HEK293T (cell line): ENCODE measurements around the gene NEUROD6.

Source experiments
- CTCF ChIA-PET: fragments of 350-600 bp; formaldehyde crosslinking; extraction: SDS; loops from one replicate; lab custom pipeline; 2021; ENCODE audit warnings: antibody characterized with exemption, inconsistent platforms; lab: Yijun Ruan, JAX
- POLR2A ChIA-PET: fragments of 350-600 bp; formaldehyde crosslinking; extraction: SDS; loops from one replicate; lab custom pipeline; 2020; ENCODE audit warnings: antibody characterized with exemption, inconsistent platforms; lab: Yijun Ruan, JAX
- DNase-seq: peaks from one replicate; pipeline ENCODE4 v3.0.0; 2012; ENCODE audit warnings: mixed read lengths; ENCODE audit errors: extremely low spot score
- ARNT ChIP-seq: fragments of 450-650 bp; IDR thresholded peaks from 2 replicates; pipeline ENCODE4 v1.6.1; 2017; ENCODE audit warnings: mild to moderate bottlenecking
- BHLHE40 ChIP-seq: fragments of 450-650 bp; IDR thresholded peaks from 2 replicates; pipeline ENCODE4 v1.6.1; 2016; ENCODE audit warnings: mild to moderate bottlenecking, moderate library complexity, borderline replicate concordance
- CTBP1 ChIP-seq: fragments of 450-650 bp; IDR thresholded peaks from 2 replicates; pipeline ENCODE4 v1.6.1; 2016; ENCODE audit warnings: borderline replicate concordance
- ELF4 ChIP-seq: fragments of 450-650 bp; IDR thresholded peaks from 2 replicates; pipeline ENCODE4 v1.6.1; 2017; ENCODE audit warnings: antibody characterized with exemption
- FOXA1 ChIP-seq: fragments of 450-650 bp; IDR thresholded peaks from 2 replicates; pipeline ENCODE4 v1.6.1; 2016; ENCODE audit warnings: mild to moderate bottlenecking
- FOXK2 ChIP-seq: fragments of 450-650 bp; IDR thresholded peaks from 2 replicates; pipeline ENCODE4 v1.6.1; 2016; ENCODE audit warnings: mild to moderate bottlenecking
- FOXM1 ChIP-seq: fragments of 450-650 bp; IDR thresholded peaks from 2 replicates; pipeline ENCODE4 v1.6.1; 2017; ENCODE audit warnings: mild to moderate bottlenecking, borderline replicate concordance
- HDGF ChIP-seq: fragments of 450-650 bp; IDR thresholded peaks from 2 replicates; pipeline ENCODE4 v1.6.1; 2017; ENCODE audit warnings: antibody characterized with exemption, borderline replicate concordance
- L3MBTL2 ChIP-seq: fragments of 450-650 bp; conservative IDR thresholded peaks from 2 replicates; pipeline ENCODE4 v1.6.1; 2016; ENCODE audit warnings: mild to moderate bottlenecking
- LEF1 ChIP-seq: fragments of 450-650 bp; IDR thresholded peaks from 2 replicates; pipeline ENCODE4 v1.6.1; 2017; ENCODE audit warnings: mild to moderate bottlenecking, borderline replicate concordance
- NFRKB ChIP-seq: fragments of 450-650 bp; IDR thresholded peaks from 2 replicates; pipeline ENCODE4 v1.6.1; 2016; ENCODE audit warnings: mild to moderate bottlenecking, moderate library complexity
- SP1 ChIP-seq: fragments of 450-650 bp; IDR thresholded peaks from 2 replicates; pipeline ENCODE4 v1.6.1; 2017
- SUZ12 ChIP-seq: fragments of 450-650 bp; IDR thresholded peaks from 2 replicates; pipeline ENCODE4 v1.6.1; 2016; ENCODE audit warnings: mild to moderate bottlenecking
- TARDBP ChIP-seq: fragments of 450-650 bp; IDR thresholded peaks from 2 replicates; pipeline ENCODE4 v1.6.1; 2016
- ZNF384 ChIP-seq: fragments of 450-650 bp; IDR thresholded peaks from 2 replicates; pipeline ENCODE4 v1.6.1; 2016
- TF ChIP-seq, protein P1 (sequence below): fragments of 450-650 bp; IDR thresholded peaks from 2 replicates; pipeline ENCODE4 v1.6.1; 2016

Gene NEUROD6

DNA sequence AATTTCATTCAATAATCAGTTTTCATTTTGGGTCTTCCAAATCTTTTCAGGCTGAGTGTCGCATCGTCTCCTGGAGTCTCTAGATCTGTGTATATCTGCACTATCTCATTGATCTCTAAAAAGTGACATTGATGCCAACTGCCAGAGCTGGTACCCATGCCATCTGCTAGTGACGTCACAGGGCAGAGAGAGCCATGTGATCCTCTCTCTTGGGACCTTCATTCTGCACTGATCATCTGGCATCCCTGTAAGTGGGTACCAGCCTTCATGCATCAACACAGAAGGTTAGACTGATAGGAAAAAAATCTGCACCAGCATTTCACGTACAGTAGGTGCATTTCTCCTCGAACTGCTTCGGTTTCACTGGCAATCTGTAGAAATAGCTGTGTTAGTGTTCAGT lies at the start of gene NEUROD6:
NEUROD6 (minus strand) TSS at position 124 of the 400 bp plus-strand sequence. CDS start 1,458 bp downstream, outside the sequence.
- TF ChIP-seq HDGF: no peak
- CTCF ChIA-PET: no interaction called here
- DNase-seq: no peak
- POLR2A ChIA-PET: no interaction called here

DNA sequence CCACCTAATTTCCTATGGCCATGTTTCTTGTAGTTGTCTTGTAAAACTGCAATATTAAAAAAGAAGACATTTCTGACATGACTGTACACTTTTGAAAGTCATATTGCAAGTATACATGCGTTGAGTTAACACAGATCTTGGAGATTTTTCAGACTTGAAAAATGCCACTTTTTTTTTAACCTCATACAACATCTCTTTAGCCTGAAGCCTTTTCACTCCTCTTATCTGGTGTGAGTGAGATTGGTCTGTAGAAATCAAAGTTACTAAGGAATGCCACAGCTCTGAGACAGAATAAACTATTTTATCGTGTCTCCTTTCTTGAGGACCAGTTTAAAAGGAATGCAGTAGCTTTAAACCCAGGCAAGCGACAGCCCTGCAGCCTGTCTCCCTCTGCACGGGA lies 43.9 kb upstream of the NEUROD6 start:
- CTCF ChIA-PET: interaction anchor here (0.6 kb wide), 1 partner anchor 118 kb away, joined by 3 read pairs; no protein-coding TSS in a partner anchor
- no peak for TF ChIP-seq L3MBTL2
- no peak for TF ChIP-seq SUZ12
- no peak for TF ChIP-seq BHLHE40
- TF ChIP-seq LEF1: no peak
- TF ChIP-seq, protein P1, sequence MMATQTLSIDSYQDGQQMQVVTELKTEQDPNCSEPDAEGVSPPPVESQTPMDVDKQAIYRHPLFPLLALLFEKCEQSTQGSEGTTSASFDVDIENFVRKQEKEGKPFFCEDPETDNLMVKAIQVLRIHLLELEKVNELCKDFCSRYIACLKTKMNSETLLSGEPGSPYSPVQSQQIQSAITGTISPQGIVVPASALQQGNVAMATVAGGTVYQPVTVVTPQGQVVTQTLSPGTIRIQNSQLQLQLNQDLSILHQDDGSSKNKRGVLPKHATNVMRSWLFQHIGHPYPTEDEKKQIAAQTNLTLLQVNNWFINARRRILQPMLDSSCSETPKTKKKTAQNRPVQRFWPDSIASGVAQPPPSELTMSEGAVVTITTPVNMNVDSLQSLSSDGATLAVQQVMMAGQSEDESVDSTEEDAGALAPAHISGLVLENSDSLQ: no peak
- no peak for TF ChIP-seq FOXM1
- TF ChIP-seq SP1: no peak
- TF ChIP-seq TARDBP: no peak
- no peak for TF ChIP-seq CTBP1
- TF ChIP-seq NFRKB: no peak
- no peak for TF ChIP-seq FOXA1
- TF ChIP-seq ZNF384: no peak
- no peak for TF ChIP-seq HDGF
- no peak for TF ChIP-seq ARNT
- no peak for TF ChIP-seq FOXK2
- no peak for TF ChIP-seq ELF4
- no peak for DNase-seq
- POLR2A ChIA-PET: no interaction called here

DNA sequence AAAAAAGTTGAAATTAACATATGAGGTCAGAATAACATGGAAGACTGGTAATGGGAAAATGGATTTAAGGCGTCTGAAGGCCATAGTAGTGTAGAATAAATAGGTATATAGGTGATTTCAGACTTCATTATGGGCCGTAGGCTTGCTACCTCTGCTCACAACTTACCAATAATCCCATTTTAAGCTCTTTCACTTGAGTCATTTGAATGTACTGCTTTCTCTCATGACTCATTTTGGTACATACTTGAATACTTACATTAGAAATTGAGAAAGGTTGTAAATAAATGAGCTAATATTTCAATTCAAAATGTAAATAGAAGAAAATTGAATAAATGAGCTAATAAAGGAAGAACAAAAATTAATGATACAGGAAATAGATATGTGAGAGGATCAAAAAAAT lies 42.2 kb upstream of the NEUROD6 start:
- TF ChIP-seq SUZ12: no peak
- TF ChIP-seq ARNT: no peak
- TF ChIP-seq ELF4: no peak
- TF ChIP-seq ZNF384: no peak
- no peak for TF ChIP-seq FOXA1
- no peak for TF ChIP-seq HDGF

DNA sequence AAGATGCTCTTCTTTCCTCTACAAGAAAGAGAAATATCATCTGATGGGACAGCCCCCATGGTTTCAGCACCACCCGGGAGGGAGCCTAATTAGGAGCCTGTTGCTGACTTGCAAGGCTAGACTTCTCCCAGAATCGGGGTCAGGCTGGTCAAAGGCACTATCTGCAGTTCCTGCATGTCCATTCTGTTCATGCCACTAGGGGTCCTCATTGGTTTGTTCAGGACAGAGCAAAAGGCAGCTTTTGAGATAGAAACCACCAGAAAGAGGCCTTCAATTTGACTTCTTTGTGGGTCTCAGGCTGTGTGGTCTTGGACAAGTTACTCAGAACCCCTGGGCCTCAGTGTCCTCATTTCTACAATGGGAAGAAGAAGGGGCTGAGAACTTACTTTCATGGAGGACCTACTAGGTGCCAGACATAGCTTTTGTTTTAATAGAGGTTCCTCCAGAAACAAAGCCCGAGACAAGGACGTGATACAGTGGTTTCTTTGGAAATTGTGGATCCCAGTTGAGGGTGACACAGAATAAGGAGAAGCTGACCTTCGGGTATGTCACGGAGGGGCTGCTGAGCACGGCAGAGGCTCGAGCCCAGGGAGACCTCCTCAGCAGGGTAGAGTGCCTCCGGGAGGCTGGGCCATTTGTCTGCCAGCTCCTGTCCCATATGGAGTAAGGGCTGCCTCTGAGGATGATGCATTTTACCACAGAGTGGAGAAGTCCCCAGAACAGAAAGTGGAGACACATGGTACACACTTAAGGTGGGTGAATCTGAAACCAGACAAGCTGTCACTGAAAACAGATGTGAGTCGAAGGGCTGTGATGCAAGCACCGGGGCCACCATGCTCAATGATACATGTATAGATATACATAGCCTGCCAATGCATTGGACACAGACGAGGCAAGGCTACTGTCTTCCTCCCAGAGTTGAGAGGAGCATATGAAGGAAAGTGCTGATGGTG lies 33.1 kb upstream of the NEUROD6 start:
- POLR2A ChIA-PET: interaction anchor here (1.3 kb wide), 1 partner anchor 45 kb away, joined by 3 read pairs; no protein-coding TSS in a partner anchor

More for the DNA sequence above, 42.2 kb upstream of the NEUROD6 start:
- no peak for DNase-seq
- ChIA-PET POLR2A (no interaction called here), CTCF (interaction anchor here (0.7 to 1.2 kb wide), 2 partner anchors 9 to 110 kb away, joined by 3 to 5 read pairs; no protein-coding TSS in a partner anchor)

DNA sequence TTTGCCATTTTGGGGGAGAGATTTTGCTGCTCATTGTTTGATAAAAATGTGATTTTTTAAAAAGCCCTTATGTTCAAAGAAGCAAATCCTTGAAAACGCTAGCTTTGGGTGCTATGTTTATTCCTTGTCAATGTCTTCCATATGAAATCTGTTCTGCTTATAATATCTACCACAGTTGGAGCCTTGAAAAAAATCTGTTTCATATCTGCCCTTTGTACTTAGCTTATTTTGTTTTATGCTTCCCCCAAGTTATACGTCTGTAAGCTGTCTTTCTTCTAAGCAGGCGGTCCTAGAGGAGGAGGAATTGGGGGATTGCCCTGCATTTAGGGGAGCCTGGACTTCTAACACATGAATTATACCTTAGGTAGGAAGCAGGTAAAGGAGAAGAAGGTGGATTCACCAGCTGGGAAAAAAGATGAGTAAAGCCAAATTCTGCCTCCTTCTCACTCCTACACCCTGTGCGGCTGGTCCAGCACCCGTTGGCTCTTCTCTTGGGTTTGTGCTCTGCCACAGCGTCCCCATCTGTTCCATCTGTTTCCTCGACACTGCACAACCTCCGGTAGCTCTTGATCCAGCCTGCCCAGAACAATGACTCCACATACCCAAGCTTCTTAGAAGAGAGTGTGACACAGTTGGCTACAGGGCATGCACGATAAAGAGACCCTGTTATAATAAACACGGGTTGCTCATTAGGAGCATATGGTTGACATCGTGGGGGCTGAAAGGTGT lies 31.9 kb upstream of the NEUROD6 start:
- CTCF ChIA-PET: interaction anchor here (1.0 to 1.3 kb wide), 3 partner anchors 21 to 178 kb away, joined by 3 to 9 read pairs (median 5); no protein-coding TSS in a partner anchor
- POLR2A ChIA-PET: no interaction called here
- TF ChIP-seq SP1 (no peak), L3MBTL2 (no peak), CTBP1 (no peak), ZNF384 (no peak), ARNT (no peak), FOXM1 (no peak), ELF4 (no peak), HDGF (no peak), LEF1 (no peak), NFRKB (no peak), FOXA1 (no peak), BHLHE40 (no peak), FOXK2 (no peak), SUZ12 (no peak)
- DNase-seq: no peak

More for the DNA sequence above, 33.1 kb upstream of the NEUROD6 start:
- peak; percentile 71 for DNase-seq
- no peak for TF ChIP-seq FOXA1
- TF ChIP-seq BHLHE40: no peak
- TF ChIP-seq LEF1: no peak
- no peak for TF ChIP-seq CTBP1
- no peak for TF ChIP-seq ARNT
- TF ChIP-seq HDGF: no peak
- TF ChIP-seq SP1: no peak
- no peak for TF ChIP-seq ZNF384
- TF ChIP-seq TARDBP: no peak
- TF ChIP-seq SUZ12: no peak
- no peak for TF ChIP-seq FOXM1
- no peak for TF ChIP-seq NFRKB
- TF ChIP-seq ELF4: no peak
- no peak for TF ChIP-seq FOXK2
- TF ChIP-seq, protein P1: no peak
- TF ChIP-seq L3MBTL2: no peak
- CTCF ChIA-PET: interaction anchor here (0.6 to 1.3 kb wide), 13 partner anchors 10 to 1963 kb away, joined by 3 to 9 read pairs (median 4); no protein-coding TSS in a partner anchor

DNA sequence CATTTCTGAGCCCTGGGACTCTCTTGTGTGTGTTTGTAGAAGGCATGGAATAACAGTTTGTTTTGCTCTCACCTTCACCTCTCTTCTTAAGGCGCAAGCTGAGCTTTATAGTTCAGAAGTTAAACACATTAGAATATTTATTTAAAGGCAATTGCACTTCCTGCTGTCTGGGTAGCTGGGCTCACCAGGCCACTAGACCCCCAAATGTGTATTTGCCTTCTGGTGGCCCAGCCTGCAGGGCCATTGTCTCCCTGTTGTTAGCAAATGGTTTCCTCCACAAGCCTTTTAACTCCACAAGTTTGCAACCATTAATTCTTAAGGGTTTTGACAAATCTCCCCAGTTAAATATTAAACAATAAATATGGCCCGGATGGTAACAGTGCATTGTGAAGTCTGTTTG lies 31.1 kb upstream of the NEUROD6 start:
- POLR2A ChIA-PET: no interaction called here
- TF ChIP-seq FOXK2 (no peak), HDGF (no peak), NFRKB (no peak), L3MBTL2 (no peak), SP1 (no peak)
- CTCF ChIA-PET: no interaction called here
- no peak for DNase-seq
